Measurements from ENCODE around the gene VPS13D. TPM values are rescaled to one million over a fixed set of nuclear protein-coding genes. Genes with fewer than 3 reads are reported as not detected.
A peak's percentile ranks its signal among the peaks of the same experiment; 100 is the strongest.

VPS13D gene
- total and polyA plus RNA-seq, 2 experiments from 2014 or later: 9.7 to 35.7 TPM

GRCh38 chr1:12481928-12482327, 252.1 kb downstream of the VPS13D start:
- Histone ChIP-seq H3K4me3 (no peak overlapping the region), H3K27ac (no peak overlapping the region), H3K27me3 (no peaks in the 10 kb centered on the region), H3K9me3 (ENCODE audit: low read depth) (no peaks in the 10 kb centered on the region), H3K36me3 (no peaks in the 10 kb centered on the region), H3K4me1 (ENCODE audit: low read depth) (peaks cover 18% of the 10 kb centered on the region)
- TF ChIP-seq, protein P1, sequence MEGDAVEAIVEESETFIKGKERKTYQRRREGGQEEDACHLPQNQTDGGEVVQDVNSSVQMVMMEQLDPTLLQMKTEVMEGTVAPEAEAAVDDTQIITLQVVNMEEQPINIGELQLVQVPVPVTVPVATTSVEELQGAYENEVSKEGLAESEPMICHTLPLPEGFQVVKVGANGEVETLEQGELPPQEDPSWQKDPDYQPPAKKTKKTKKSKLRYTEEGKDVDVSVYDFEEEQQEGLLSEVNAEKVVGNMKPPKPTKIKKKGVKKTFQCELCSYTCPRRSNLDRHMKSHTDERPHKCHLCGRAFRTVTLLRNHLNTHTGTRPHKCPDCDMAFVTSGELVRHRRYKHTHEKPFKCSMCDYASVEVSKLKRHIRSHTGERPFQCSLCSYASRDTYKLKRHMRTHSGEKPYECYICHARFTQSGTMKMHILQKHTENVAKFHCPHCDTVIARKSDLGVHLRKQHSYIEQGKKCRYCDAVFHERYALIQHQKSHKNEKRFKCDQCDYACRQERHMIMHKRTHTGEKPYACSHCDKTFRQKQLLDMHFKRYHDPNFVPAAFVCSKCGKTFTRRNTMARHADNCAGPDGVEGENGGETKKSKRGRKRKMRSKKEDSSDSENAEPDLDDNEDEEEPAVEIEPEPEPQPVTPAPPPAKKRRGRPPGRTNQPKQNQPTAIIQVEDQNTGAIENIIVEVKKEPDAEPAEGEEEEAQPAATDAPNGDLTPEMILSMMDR (IDR thresholded peaks at IDR 0.05; ENCODE audit: low read depth, low read length): no peak
- no peak for DNase-seq (ENCODE audit: low read depth in 1 of 2, low spot score in 1 of 2)

- no peaks in the 10 kb centered on the region for H3K36me3 ChIP-seq
- no peak overlapping the region for H3K4me3 ChIP-seq
- TF ChIP-seq, protein P1 (IDR thresholded peaks at IDR 0.05; ENCODE audit: low read depth, low read length): no peak
- H3K4me1 ChIP-seq (ENCODE audit: low read depth): peaks cover 10% of the 10 kb centered on the region
- H3K27ac ChIP-seq: no peak overlapping the region
- no peaks in the 10 kb centered on the region for H3K27me3 ChIP-seq
- no peaks in the 10 kb centered on the region for H3K9me3 ChIP-seq (ENCODE audit: low read depth)
- peak in 1 of 2 donors; percentile 30 for DNase-seq (ENCODE audit: low read depth in 1 of 2, low spot score in 1 of 2)
Measured at GRCh38 chr1:12482988-12483387, 253.2 kb downstream of the VPS13D start.

GRCh38 chr1:12485231-12486058, 255.6 kb downstream of the VPS13D start:
- Histone ChIP-seq H3K9me3 (ENCODE audit: low read depth) (no peaks in the 10 kb centered on the region), H3K4me1 (ENCODE audit: low read depth) (no peaks in the 10 kb centered on the region), H3K36me3 (no peaks in the 10 kb centered on the region), H3K4me3 (no peak overlapping the region), H3K27me3 (no peaks in the 10 kb centered on the region), H3K27ac (no peak overlapping the region)
- peak in 1 of 2 donors; percentile 30 for DNase-seq (ENCODE audit: low read depth in 1 of 2, low spot score in 1 of 2)
- TF ChIP-seq, protein P1 (IDR thresholded peaks at IDR 0.05; ENCODE audit: low read depth, low read length): no peak

- no peaks in the 10 kb centered on the region for H3K27me3 ChIP-seq
Measured at GRCh38 chr1:12486059-12486341, 256.2 kb downstream of the VPS13D start.

DNA sequence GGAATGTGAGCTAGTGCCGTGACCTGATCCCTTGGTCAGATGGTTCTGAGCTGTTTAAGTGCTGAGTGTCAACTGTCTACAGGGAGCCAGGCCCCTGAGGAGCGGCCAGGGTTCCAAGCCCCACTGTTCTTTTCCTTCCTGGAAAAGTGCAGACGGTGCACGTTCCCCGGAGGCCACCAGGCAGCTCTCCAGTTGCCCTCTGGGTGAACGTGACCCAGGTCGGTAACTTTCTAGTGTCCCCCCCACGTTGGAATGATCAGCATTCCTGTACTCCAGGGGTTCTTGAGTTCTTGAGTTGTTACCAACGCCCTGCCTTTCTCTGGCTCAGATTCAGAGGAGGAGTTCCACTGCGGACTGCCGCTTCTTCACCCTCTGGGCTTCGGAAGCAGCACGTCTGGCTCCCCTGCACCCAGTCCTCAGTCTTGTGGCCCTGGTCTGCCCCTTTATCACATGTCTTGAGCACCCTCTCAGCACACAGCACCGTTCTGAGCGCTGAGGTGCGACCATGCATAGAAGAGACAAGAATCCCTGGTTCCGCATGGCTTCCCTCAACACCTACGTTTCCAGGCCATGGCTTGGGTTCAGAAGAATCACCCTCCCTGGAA, 256.7 kb downstream of the VPS13D start:
- Histone ChIP-seq H3K27ac (no peak overlapping the region), H3K4me1 (ENCODE audit: low read depth) (no peaks in the 10 kb centered on the region), H3K36me3 (no peaks in the 10 kb centered on the region), H3K9me3 (ENCODE audit: low read depth) (no peaks in the 10 kb centered on the region), H3K27me3 (no peaks in the 10 kb centered on the region), H3K4me3 (no peak overlapping the region)
- peak; percentile 18 to 69 for DNase-seq (ENCODE audit: low read depth in 1 of 2, low spot score in 1 of 2)
- TF ChIP-seq, protein P1 (IDR thresholded peaks at IDR 0.05; ENCODE audit: low read depth, low read length): no peak

More at GRCh38 chr1:12486059-12486341, 256.2 kb downstream of the VPS13D start:
- H3K36me3 ChIP-seq: no peaks in the 10 kb centered on the region
- no peaks in the 10 kb centered on the region for H3K4me1 ChIP-seq (ENCODE audit: low read depth)
- TF ChIP-seq, protein P1 (IDR thresholded peaks at IDR 0.05; ENCODE audit: low read depth, low read length): no peak
- no peak for DNase-seq (ENCODE audit: low read depth in 1 of 2, low spot score in 1 of 2)
- no peak overlapping the region for H3K4me3 ChIP-seq
- no peak overlapping the region for H3K27ac ChIP-seq
- no peaks in the 10 kb centered on the region for H3K9me3 ChIP-seq (ENCODE audit: low read depth)
